Heart right ventricle (tissue), 16 donors: Measurements from ENCODE around the gene GPR22. TPM values are rescaled to one million over a fixed set of nuclear protein-coding genes. Genes with fewer than 3 reads are reported as not detected.

ENCODE experiments used
- ATAC-seq, 8 donors: fragments of 200-7000 bp; cut with Tn5 transposase; one replicate each; pipeline ENCODE4 v1.9.1; 2020; ENCODE audit warnings: mild to moderate bottlenecking in 8 of 8, moderate library complexity in 8 of 8, moderate number of reproducible peaks in 1 of 8
- DNase-seq, 2 donors: peaks; one replicate each; pipeline ENCODE4 v3.0.0-alpha.2; 2020
- H3K27ac ChIP-seq, 10 donors: fragments of 200-600 bp; sonication (generic) in 2 of 10; one replicate each; pipeline versions ENCODE4 v1.5.0 to v1.8.0; 2020 to 2022; ENCODE audit warnings: mild to moderate bottlenecking in 3 of 10
- H3K27me3 ChIP-seq, 7 donors: fragments of 200-600 bp; one replicate each; pipeline ENCODE4 v1.8.0; 2021 to 2022; ENCODE audit warnings: mild to moderate bottlenecking in 2 of 7
- H3K36me3 ChIP-seq, 9 donors: fragments of 200-600 bp; sonication (generic) in 1 of 9; one replicate each; pipeline versions ENCODE4 v1.5.0 to v1.8.0; 2020 to 2022; ENCODE audit warnings: mild to moderate bottlenecking in 2 of 9
- H3K4me1 ChIP-seq, 9 donors: fragments of 200-600 bp; sonication (generic) in 1 of 9; one replicate each; pipeline versions ENCODE4 v1.5.0 to v1.8.0; 2020 to 2022; ENCODE audit warnings: mild to moderate bottlenecking in 4 of 9
- H3K4me3 ChIP-seq, 10 donors: fragments of 200-600 bp; sonication (generic) in 2 of 10; one replicate each; pipeline versions ENCODE4 v1.5.0 to v1.8.0; 2020 to 2022; ENCODE audit warnings: mild to moderate bottlenecking in 7 of 10, moderate library complexity in 2 of 10
- H3K9me3 ChIP-seq, 11 donors: fragments of 200-600 bp in 10 of 11; sonication (generic) in 2 of 11; one replicate each; pipeline versions ENCODE4 v1.5.0 to v1.8.0; 2013 to 2022; ENCODE audit warnings: mild to moderate bottlenecking in 2 of 11, control low read depth in 1 of 11, moderate library complexity in 1 of 11
- CTCF ChIP-seq, 9 donors: fragments of 200-600 bp; sonication (generic) in 2 of 9; IDR thresholded peaks; one replicate each; pipeline versions ENCODE4 v1.5.0 to v1.8.0; 2021 to 2022; ENCODE audit warnings: antibody characterized with exemption in 9 of 9, mild to moderate bottlenecking in 5 of 9, moderate library complexity in 1 of 9
- WGBS, 2 donors: extraction: QIAGEN DNeasy Blood & Tissue Kit; methylation state at CpG; one replicate each; pipeline ENCODE4 v1.1.7; 2013; ENCODE audit warnings: inconsistent platforms in 1 of 2; 5-methylcytosine and 5-hydroxymethylcytosine counted together
- intact Hi-C, 10 donors: fragments of 100-400 bp; cut with DNase I; formaldehyde crosslinking; loops; one replicate each; pipeline versions ENCODE4 v1.11.1 to v1.14.2; 2022
- polyA plus RNA-seq, 2 donors: library from polyadenylated mRNA; stranded (reverse); fragments of 200-250 nt; gene quantifications; one replicate each; pipeline ENCODE4 v1.2.3, GENCODE V29; 2013
- total RNA-seq, 10 donors: library from RNA; stranded (reverse); fragmentation: NEBNext Ultra II Directional in 3 of 10; extraction: Animal tissue kit (Norgen Biotek cat#: 25700) in 3 of 10; gene quantifications; one replicate each; pipeline versions ENCODE4 v1.2.1 to v1.2.4, GENCODE V29; 2021 to 2023
- donor health status: Arrhythmogenic right ventricular cardiomyopathy.
- donor health status: ischemic (EF 13 %, LVEDD 7.1; RV severe dilation, severe dysfunction).
- donor health status: healthy with polysubstance abuse.
- donor health status: DM: no; HTN: yes; CAD: no.
- donor health status: DM: no; HTN: no; CAD: no.
- donor health status: ischemic (EF 25% LVEDD 6.9; RV normal size, moderate dysfunction).
- donor health status: ischemic (EF 25% LVEDD 5.7; RV mildly dilated, moderate dysfunction).
- donor health status: healthy.
- donor health status: DM: yes; HTN: yes; CAD: no.
- donor health status: Ischemic cardiomyopathy.
- donor health status: ischemic (EF 35%, LVEDD 5.7; RV mildly dilated, moderate dysfunction).
- donor health status: nonischemic (EF 11% LVEDD 7.7; RV severe dilation, severe dysfunction).
- donor health status: DM: yes; HTN: yes; CAD: no.
- donor health status: PGD.
- donor health status: ischemic (EF 29% LVEDD 5.4; RV normal size, mild dysfunction).
- donor health status: nonischemic (EF 23%, LVEDD 6.1; RV moderate dilation, normal function).

Gene GPR22
- total and polyA plus RNA-seq, 12 donors, result 6.1 to 61.9 (median 34.8) TPM

- 98 to 100% methylated on average over 1 of the region's 1 CpG for WGBS, 2 donors
- H3K9me3 ChIP-seq, result peaks cover 0 to 5% (median 0%) of the 10 kb centered on the region in 11 donors
- intact Hi-C loops, result no loop called here
- no peak for ATAC-seq
- DNase-seq, result no peak
- H3K4me3 ChIP-seq, result no peak overlapping the region
- H3K27me3 ChIP-seq, result no peaks in the 10 kb centered on the region
- TF ChIP-seq CTCF (IDR thresholded peaks at IDR 0.05), result no peak
- no peak overlapping the region for H3K27ac ChIP-seq
- H3K36me3 ChIP-seq, result no peaks in the 10 kb centered on the region
- peaks cover 0 to 10% (median 0%) of the 10 kb centered on the region in 9 donors for H3K4me1 ChIP-seq
Observed at GRCh38 chr7:107442678-107443077, 27.2 kb upstream of the GPR22 start.

GRCh38 chr7:107446531-107446930 lies 23.3 kb upstream of the GPR22 start:
- H3K36me3 ChIP-seq, result peaks cover 0 to 11% (median 0%) of the 10 kb centered on the region in 9 donors
- TF ChIP-seq CTCF (IDR thresholded peaks at IDR 0.05), result no peak
- peaks cover 0 to 5% (median 0%) of the 10 kb centered on the region in 11 donors for H3K9me3 ChIP-seq
- H3K4me1 ChIP-seq, result peaks cover 0 to 10% (median 0%) of the 10 kb centered on the region in 9 donors
- H3K27me3 ChIP-seq, result no peaks in the 10 kb centered on the region
- intact Hi-C loops, result no loop called here
- no peak for ATAC-seq
- 100% methylated on average over 1 of the region's 1 CpG for WGBS, 2 donors
- H3K4me3 ChIP-seq, result no peak overlapping the region
- H3K27ac ChIP-seq, result no peak overlapping the region
- DNase-seq, result no peak

GRCh38 chr7:107446988-107447387 lies 22.9 kb upstream of the GPR22 start:
- no peaks in the 10 kb centered on the region for H3K27me3 ChIP-seq
- H3K36me3 ChIP-seq, result peaks cover 0 to 11% (median 0%) of the 10 kb centered on the region in 9 donors
- DNase-seq (no peak), ATAC-seq (no peak)
- intact Hi-C loops, result no loop called here
- no peak overlapping the region for H3K4me3 ChIP-seq
- H3K9me3 ChIP-seq, result peaks cover 0 to 5% (median 0%) of the 10 kb centered on the region in 11 donors
- H3K27ac ChIP-seq, result no peak overlapping the region
- H3K4me1 ChIP-seq, result peaks cover 0 to 9% (median 0%) of the 10 kb centered on the region in 9 donors
- no peak for TF ChIP-seq CTCF (IDR thresholded peaks at IDR 0.05)
- 90 to 100% methylated on average over 1 of the region's 1 CpG for WGBS, 2 donors

GRCh38 chr7:107450970-107451369 lies 18.9 kb upstream of the GPR22 start:
- Histone ChIP-seq H3K9me3 (no peaks in the 10 kb centered on the region), H3K4me1 (peaks cover 0 to 12% (median 0%) of the 10 kb centered on the region in 9 donors), H3K36me3 (peaks cover 0 to 11% (median 0%) of the 10 kb centered on the region in 9 donors), H3K4me3 (no peak overlapping the region), H3K27ac (no peak overlapping the region), H3K27me3 (no peaks in the 10 kb centered on the region)
- DNase-seq, result no peak
- no peak for TF ChIP-seq CTCF (IDR thresholded peaks at IDR 0.05)
- intact Hi-C loops, result loop anchor here in 1 of 10 donors (10.0 kb wide), 1 partner anchor 246 kb away; no protein-coding TSS in a partner anchor
- no peak for ATAC-seq
- WGBS, 2 donors, result 98 to 100% methylated on average over 1 of the region's 1 CpG
